SK-N-SH treated with all-trans-retinoic acid at 6 μM for 48 hours (cell line): ENCODE measurements around the gene WFDC13.
"Not testable (repeated sequence)": the region's sequence is repeated elsewhere in the genome, so short reads cannot be mapped to it uniquely, and the experiment has no call there.

Experiments
- ATAC-seq: fragments of 200-7000 bp; cut with Tn5 transposase; 3 replicates; pipeline ENCODE4 v1.9.1; 2020; ENCODE audit warnings: mild to moderate bottlenecking, moderate library complexity
- BACH2 ChIP-seq: fragments of 250-450 bp; sonication (Bioruptor Pico); IDR thresholded peaks from 2 replicates; pipeline ENCODE4 v1.9.0; 2021; ENCODE audit warnings: mild to moderate bottlenecking, borderline replicate concordance
- CREB5 ChIP-seq: fragments of 250-450 bp; sonication (Bioruptor Pico); IDR thresholded peaks from 2 replicates; pipeline ENCODE4 v1.5.1; 2020; ENCODE audit warnings: low read depth, mild to moderate bottlenecking, moderate library complexity
- CSRNP3 ChIP-seq: fragments of 250-450 bp; sonication (Bioruptor Pico); IDR thresholded peaks from 2 replicates; pipeline ENCODE4 v1.5.1; 2021; ENCODE audit warnings: mild to moderate bottlenecking, moderate library complexity
- GLIS3 ChIP-seq: fragments of 250-450 bp; sonication (Bioruptor Pico); IDR thresholded peaks from 2 replicates; pipeline ENCODE4 v1.5.0; 2020; ENCODE audit warnings: mild to moderate bottlenecking, moderate library complexity
- PATZ1 ChIP-seq: fragments of 250-450 bp; sonication (Bioruptor Pico); IDR thresholded peaks from 2 replicates; pipeline ENCODE4 v1.8.0; 2020; ENCODE audit warnings: mild to moderate bottlenecking, moderate library complexity, borderline replicate concordance
- POU6F1 ChIP-seq: fragments of 250-450 bp; sonication (Bioruptor Pico); IDR thresholded peaks from 2 replicates; pipeline ENCODE4 v1.8.0; 2021; ENCODE audit warnings: low read depth, mild to moderate bottlenecking, moderate library complexity, borderline replicate concordance
- PPARA ChIP-seq: fragments of 250-450 bp; sonication (Bioruptor Pico); IDR thresholded peaks from 2 replicates; pipeline ENCODE4 v1.5.0; 2020; ENCODE audit warnings: mild to moderate bottlenecking, borderline replicate concordance
- RARB ChIP-seq: fragments of 250-450 bp; sonication (Bioruptor Pico); IDR thresholded peaks from 2 replicates; pipeline ENCODE4 v1.8.0; 2021; ENCODE audit warnings: mild to moderate bottlenecking, moderate library complexity
- SNAI2 ChIP-seq: fragments of 250-450 bp; sonication (Bioruptor Pico); IDR thresholded peaks from 2 replicates; pipeline ENCODE4 v1.5.0; 2020; ENCODE audit warnings: mild to moderate bottlenecking, moderate library complexity
- TSHZ2 ChIP-seq: fragments of 250-450 bp; sonication (Bioruptor Pico); IDR thresholded peaks from 2 replicates; pipeline ENCODE4 v1.5.0; 2020; ENCODE audit warnings: mild to moderate bottlenecking, moderate library complexity
- ZFP3 ChIP-seq: fragments of 250-450 bp; sonication (Bioruptor Pico); IDR thresholded peaks from 2 replicates; pipeline ENCODE4 v1.5.0; 2020; ENCODE audit warnings: mild to moderate bottlenecking, moderate library complexity
- ZFP30 ChIP-seq: fragments of 450-650 bp; formaldehyde crosslinking; IDR thresholded peaks from 2 replicates; pipeline ENCODE4 v1.5.0; 2022; ENCODE audit warnings: mild to moderate bottlenecking, moderate library complexity
- ZNF565 ChIP-seq: fragments of 450-650 bp; formaldehyde crosslinking; conservative IDR thresholded peaks from 2 replicates; pipeline ENCODE4 v1.5.0; 2020; ENCODE audit warnings: low read depth, mild to moderate bottlenecking, moderate library complexity

Gene WFDC13

GRCh38 chr20:45695496-45695895 is 6.3 kb upstream of the WFDC13 start:
- no peak for TF ChIP-seq POU6F1 (CRISPR knock-in tag)
- no peak for TF ChIP-seq TSHZ2
- no peak for TF ChIP-seq CSRNP3
- TF ChIP-seq, all 23 proteins: peak for 0
- no peak for ATAC-seq

GRCh38 chr20:45701104-45701503 is 734 bp upstream of the WFDC13 start:
- TF ChIP-seq BACH2 (CRISPR knock-in tag), result no peak
- no peak for TF ChIP-seq PPARA (CRISPR knock-in tag)
- TF ChIP-seq GLIS3, result no peak
- no peak for TF ChIP-seq ZFP30
- no peak for TF ChIP-seq ZFP3 (CRISPR knock-in tag)
- no peak for TF ChIP-seq CSRNP3
- no peak for TF ChIP-seq RARB (CRISPR knock-in tag)
- TF ChIP-seq CREB5 (CRISPR knock-in tag), result no peak
- TF ChIP-seq PATZ1 (CRISPR knock-in tag), result no peak
- ATAC-seq, result no peak

GRCh38 chr20:45704969-45705637 is 3.3 kb downstream of the WFDC13 start, which contains the start of gene WFDC10B:
TSS of gene WFDC10B (minus strand) at chr20:45705019. CDS start at chr20:45685992, 19,027 bp downstream.
- ATAC-seq, result no peak
- no peak for TF ChIP-seq PATZ1 (CRISPR knock-in tag)
- TF ChIP-seq SNAI2, result no peak
- TF ChIP-seq ZNF565 (CRISPR knock-in tag), result no peak

- not testable (repeated sequence) for ATAC-seq
Observed at GRCh38 chr20:45716141-45716688, 14.4 kb downstream of the WFDC13 start.
